ENCODE data around the gene KCNK18. TPM values are rescaled to one million over a fixed set of nuclear protein-coding genes. Genes with fewer than 3 reads are reported as not detected.

KCNK18 gene
- total and polyA plus RNA-seq, 2 of the 8 experiments (the other 6 are each of a cell fraction or from before 2014, with no cell fraction given), result not detected

GRCh38 chr10:117167789-117168674 is 29.3 kb upstream of the KCNK18 start (continued):
- no peak for TF ChIP-seq SIX5 (IDR thresholded peaks at IDR 0.05; ENCODE audit: low read depth, low read length)
- no peak for TF ChIP-seq TBP (IDR thresholded peaks at IDR 0.05; ENCODE audit: low read depth, low read length)
- no peak for TF ChIP-seq TAF1 (IDR thresholded peaks at IDR 0.05; ENCODE audit: low read depth, low read length)
- TF ChIP-seq CHD2 (IDR thresholded peaks at IDR 0.05; ENCODE audit: low read length), result no peak
- TF ChIP-seq CBX8 (IDR thresholded peaks at IDR 0.05; ENCODE audit: borderline replicate concordance, low read depth, low read length), result no peak; the same call in 1 of the 2 replicates
- no peak for TF ChIP-seq SP2 (IDR thresholded peaks at IDR 0.05; ENCODE audit: low read length)
- TF ChIP-seq JUND (IDR thresholded peaks at IDR 0.05; ENCODE audit: low read length), result no peak
- TF ChIP-seq SP1 (IDR thresholded peaks at IDR 0.05; ENCODE audit: low read depth, low read length), result no peak
- TF ChIP-seq E2F6 (IDR thresholded peaks at IDR 0.05), result peak; percentile 34; the same call in 1 of the 2 replicates
- peak; percentile 47; the same call in 1 of the 2 replicates for TF ChIP-seq GABPA (IDR thresholded peaks at IDR 0.05; ENCODE audit: borderline replicate concordance, insufficient read depth, low read length)
- no peak for TF ChIP-seq ATF3 (IDR thresholded peaks at IDR 0.05; ENCODE audit: insufficient read depth, low read depth, low read length)
- TF ChIP-seq CHD1 (IDR thresholded peaks at IDR 0.05; ENCODE audit: low read depth, low read length), result no peak
- no peak for TF ChIP-seq HDAC6 (IDR thresholded peaks at IDR 0.05; ENCODE audit: low read depth, low read length)
- TF ChIP-seq CBX5 (IDR thresholded peaks at IDR 0.05; ENCODE audit: low read depth, low read length), result no peak
- peak; percentile 35 for TF ChIP-seq CTBP2 (IDR thresholded peaks at IDR 0.05; ENCODE audit: borderline replicate concordance, insufficient read depth, insufficient read length, low read length)
- peak; percentile 61 for TF ChIP-seq RBBP5 (IDR thresholded peaks at IDR 0.05; ENCODE audit: borderline replicate concordance, low read depth, low read length)
- TF ChIP-seq SP4 (IDR thresholded peaks at IDR 0.05; ENCODE audit: low read length), result no peak
- no peak for TF ChIP-seq GTF2F1 (IDR thresholded peaks at IDR 0.05; ENCODE audit: borderline replicate concordance, low read depth, low read length)
- TF ChIP-seq ASH2L (IDR thresholded peaks at IDR 0.05; ENCODE audit: low read length), result peak; percentile 87
- no peak for TF ChIP-seq SAP30 (IDR thresholded peaks at IDR 0.05; ENCODE audit: insufficient read depth, insufficient replicate concordance, low read length)
- peak; percentile 66; the same call in 1 of the 2 replicates for TF ChIP-seq YY1 (IDR thresholded peaks at IDR 0.05; ENCODE audit: low read depth, low read length)
- TF ChIP-seq, protein P1, sequence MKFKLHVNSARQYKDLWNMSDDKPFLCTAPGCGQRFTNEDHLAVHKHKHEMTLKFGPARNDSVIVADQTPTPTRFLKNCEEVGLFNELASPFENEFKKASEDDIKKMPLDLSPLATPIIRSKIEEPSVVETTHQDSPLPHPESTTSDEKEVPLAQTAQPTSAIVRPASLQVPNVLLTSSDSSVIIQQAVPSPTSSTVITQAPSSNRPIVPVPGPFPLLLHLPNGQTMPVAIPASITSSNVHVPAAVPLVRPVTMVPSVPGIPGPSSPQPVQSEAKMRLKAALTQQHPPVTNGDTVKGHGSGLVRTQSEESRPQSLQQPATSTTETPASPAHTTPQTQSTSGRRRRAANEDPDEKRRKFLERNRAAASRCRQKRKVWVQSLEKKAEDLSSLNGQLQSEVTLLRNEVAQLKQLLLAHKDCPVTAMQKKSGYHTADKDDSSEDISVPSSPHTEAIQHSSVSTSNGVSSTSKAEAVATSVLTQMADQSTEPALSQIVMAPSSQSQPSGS (IDR thresholded peaks at IDR 0.05; ENCODE audit: low read length), result no peak

Measured in H1 (cell line).